ENCODE data around the gene ENO1. TPM values are rescaled to one million over a fixed set of nuclear protein-coding genes. Genes with fewer than 3 reads are reported as not detected.

The ENO1 gene
- total and polyA plus RNA-seq, 9 of the 15 experiments (the other 6 are each of a cell fraction or from before 2014, with no cell fraction given), result 2,249 to 7,472 (median 2,868) TPM

- TF ChIP-seq XRCC4 (IDR thresholded peaks at IDR 0.05; ENCODE audit: extremely low read depth, insufficient read depth, insufficient read length), result no peak
- TF ChIP-seq ETS2 (tag; IDR thresholded peaks at IDR 0.05; ENCODE audit: borderline replicate concordance, poor library complexity, severe bottlenecking), result no peak
- TF ChIP-seq GABPB2 (CRISPR knock-in tag; conservative IDR thresholded peaks at IDR 0.05), result no peak
- TF ChIP-seq ATF6 (CRISPR knock-in tag; IDR thresholded peaks at IDR 0.05), result no peak
- no peak for TF ChIP-seq ZNF407 (IDR thresholded peaks at IDR 0.05; ENCODE audit: low read depth)
- no peak for TF ChIP-seq KAT8 (IDR thresholded peaks at IDR 0.05; ENCODE audit: low read depth)
- TF ChIP-seq ARID1B (IDR thresholded peaks at IDR 0.05), result no peak
- no peak for TF ChIP-seq ZNF444 (CRISPR knock-in tag; IDR thresholded peaks at IDR 0.05)
- 0 out of 2 replicates have a peak, but pooled peaks have one; percentile 13 for TF ChIP-seq ELF1 (tag; IDR thresholded peaks at IDR 0.05)
- TF ChIP-seq SUPT5H (IDR thresholded peaks at IDR 0.05), result no peak
- TF ChIP-seq HOXB6 (CRISPR knock-in tag; IDR thresholded peaks at IDR 0.05; ENCODE audit: borderline replicate concordance), result no peak
- no peak for TF ChIP-seq ETV1 (tag; conservative IDR thresholded peaks at IDR 0.05; ENCODE audit: low read depth)
- no peak for TF ChIP-seq GATAD2B (IDR thresholded peaks at IDR 0.05; ENCODE audit: borderline replicate concordance)
- no peak for TF ChIP-seq BCL6 (CRISPR knock-in tag; IDR thresholded peaks at IDR 0.05)
- no peak for TF ChIP-seq ZBTB26 (CRISPR knock-in tag; IDR thresholded peaks at IDR 0.05)
These were observed 1.0 kb upstream of the ENO1 start (continued) for GRCh38 chr1:8879464-8879921.
